HG03442 (cell line): ENCODE measurements around the gene GRID1.

Experiments used
- ATAC-seq: cut with Tn5 transposase; IDR thresholded peaks from one replicate; pipeline ENCODE4 v1.9.1; 2021; ENCODE audit warnings: mild to moderate bottlenecking, moderate library complexity; ENCODE audit not compliant: unreplicated experiment

GRID1 gene

GRCh38 chr10:85791818-85792532 lies 574.6 kb downstream of the GRID1 start:
- ATAC-seq, result no peak

GRCh38 chr10:85789982-85790789 lies 576.4 kb downstream of the GRID1 start:
- ATAC-seq, result no peak

GRCh38 chr10:85789125-85789524 lies 577.5 kb downstream of the GRID1 start:
- no peak for ATAC-seq

GRCh38 chr10:85788570-85788969 lies 578.0 kb downstream of the GRID1 start:
- no peak for ATAC-seq

GRCh38 chr10:85787881-85788280 lies 578.7 kb downstream of the GRID1 start:
- no peak for ATAC-seq

- no peak for ATAC-seq
Measured at GRCh38 chr10:85787393-85787792, 579.2 kb downstream of the GRID1 start.

GRCh38 chr10:85786401-85786899 lies 580.1 kb downstream of the GRID1 start:
- ATAC-seq, result no peak

- ATAC-seq, result peak; percentile 37
Measured at GRCh38 chr10:85784792-85785191, 581.8 kb downstream of the GRID1 start.

- ATAC-seq, result no peak
Measured at GRCh38 chr10:85781404-85781803, 585.2 kb downstream of the GRID1 start.

GRCh38 chr10:85778074-85778473 lies 588.5 kb downstream of the GRID1 start:
- no peak for ATAC-seq

- ATAC-seq, result no peak
Measured at GRCh38 chr10:85767891-85768290, 598.7 kb downstream of the GRID1 start.

GRCh38 chr10:85764108-85764507 lies 602.5 kb downstream of the GRID1 start:
- ATAC-seq, result no peak

- no peak for ATAC-seq
Measured at GRCh38 chr10:85761906-85762445, 604.6 kb downstream of the GRID1 start.

GRCh38 chr10:85741626-85742300 lies 624.8 kb downstream of the GRID1 start:
- peak; percentile 93 for ATAC-seq

GRCh38 chr10:85735997-85736396 lies 630.6 kb downstream of the GRID1 start:
- no peak for ATAC-seq

- ATAC-seq, result no peak
Measured at GRCh38 chr10:85734791-85735190, 631.8 kb downstream of the GRID1 start.

GRCh38 chr10:85724215-85724614 lies 642.4 kb downstream of the GRID1 start:
- no peak for ATAC-seq

- no peak for ATAC-seq
Measured at GRCh38 chr10:85720931-85721590, 645.5 kb downstream of the GRID1 start.

GRCh38 chr10:85719408-85719807 lies 647.2 kb downstream of the GRID1 start:
- ATAC-seq, result no peak

GRCh38 chr10:85713885-85714284 lies 652.7 kb downstream of the GRID1 start:
- no peak for ATAC-seq

- no peak for ATAC-seq
Measured at GRCh38 chr10:85702768-85703167, 663.8 kb downstream of the GRID1 start.
